Measurements from ENCODE around the gene KLHL13.
"Not testable (repeated sequence)": the region's sequence is repeated elsewhere in the genome, so short reads cannot be mapped to it uniquely, and the experiment has no call there.

The KLHL13 gene

DNA sequence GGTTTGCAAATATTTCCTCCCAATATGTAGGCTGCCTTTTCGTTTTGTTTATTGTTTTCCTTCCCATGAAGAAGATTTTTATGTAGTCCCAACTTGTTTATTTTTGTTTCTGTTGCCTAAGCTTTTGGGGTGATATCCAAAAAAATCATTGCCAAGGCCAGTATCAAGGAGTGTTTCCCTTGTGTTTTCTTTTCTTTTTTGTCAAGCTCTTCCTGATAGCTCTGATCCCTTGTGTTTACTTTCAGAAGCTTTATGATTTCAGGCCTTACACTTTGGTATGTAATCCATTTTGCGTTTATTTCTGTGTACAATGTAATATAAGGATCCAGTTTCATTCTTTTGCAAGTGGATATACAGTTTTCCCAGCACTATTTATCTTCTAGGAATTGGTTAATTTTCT, 93.9 kb downstream of the KLHL13 start:
- Histone ChIP-seq H3K27me3 (no peaks in the 10 kb centered on the region), H3K9me3 (no peaks in the 10 kb centered on the region), H3K36me3 (peaks cover 5% of the 10 kb centered on the region), H3K4me3 (ENCODE audit: low read depth, low read length) (no peak overlapping the region), H3K4me1 (no peaks in the 10 kb centered on the region)
- no peak for DNase-seq
- TF ChIP-seq, protein P1, sequence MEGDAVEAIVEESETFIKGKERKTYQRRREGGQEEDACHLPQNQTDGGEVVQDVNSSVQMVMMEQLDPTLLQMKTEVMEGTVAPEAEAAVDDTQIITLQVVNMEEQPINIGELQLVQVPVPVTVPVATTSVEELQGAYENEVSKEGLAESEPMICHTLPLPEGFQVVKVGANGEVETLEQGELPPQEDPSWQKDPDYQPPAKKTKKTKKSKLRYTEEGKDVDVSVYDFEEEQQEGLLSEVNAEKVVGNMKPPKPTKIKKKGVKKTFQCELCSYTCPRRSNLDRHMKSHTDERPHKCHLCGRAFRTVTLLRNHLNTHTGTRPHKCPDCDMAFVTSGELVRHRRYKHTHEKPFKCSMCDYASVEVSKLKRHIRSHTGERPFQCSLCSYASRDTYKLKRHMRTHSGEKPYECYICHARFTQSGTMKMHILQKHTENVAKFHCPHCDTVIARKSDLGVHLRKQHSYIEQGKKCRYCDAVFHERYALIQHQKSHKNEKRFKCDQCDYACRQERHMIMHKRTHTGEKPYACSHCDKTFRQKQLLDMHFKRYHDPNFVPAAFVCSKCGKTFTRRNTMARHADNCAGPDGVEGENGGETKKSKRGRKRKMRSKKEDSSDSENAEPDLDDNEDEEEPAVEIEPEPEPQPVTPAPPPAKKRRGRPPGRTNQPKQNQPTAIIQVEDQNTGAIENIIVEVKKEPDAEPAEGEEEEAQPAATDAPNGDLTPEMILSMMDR (IDR thresholded peaks at IDR 0.05; ENCODE audit: low read depth, low read length), result no peak

GRCh38 chrX:118016422-118016821, 100.2 kb downstream of the KLHL13 start:
- DNase-seq, result no peak
- Histone ChIP-seq H3K27me3 (no peaks in the 10 kb centered on the region), H3K4me1 (no peaks in the 10 kb centered on the region; the same call in 1 of the 2 replicates), H3K4me3 (ENCODE audit: low read depth, low read length) (no peak overlapping the region), H3K9me3 (no peaks in the 10 kb centered on the region), H3K36me3 (no peaks in the 10 kb centered on the region; the same call in 1 of the 2 replicates)
- TF ChIP-seq, protein P1 (IDR thresholded peaks at IDR 0.05; ENCODE audit: low read depth, low read length), result no peak

- H3K27me3 ChIP-seq; H3K9me3 ChIP-seq; DNase-seq; H3K4me1 ChIP-seq; H3K4me3 ChIP-seq (ENCODE audit: low read depth, low read length); H3K36me3 ChIP-seq: not testable (repeated sequence)
These were observed 114.2 kb downstream of the KLHL13 start for GRCh38 chrX:118002417-118002816.

- Histone ChIP-seq H3K4me3 (ENCODE audit: low read depth, low read length) (no peak overlapping the region), H3K9me3 (no peaks in the 10 kb centered on the region), H3K36me3 (peaks cover 3% of the 10 kb centered on the region; the same call in 1 of the 2 replicates), H3K27me3 (no peaks in the 10 kb centered on the region), H3K4me1 (no peaks in the 10 kb centered on the region)
- no peak for DNase-seq
- TF ChIP-seq, protein P1 (IDR thresholded peaks at IDR 0.05; ENCODE audit: low read depth, low read length), result no peak
These were observed 116.1 kb downstream of the KLHL13 start for GRCh38 chrX:118000518-118000917.

GRCh38 chrX:117998171-117998570, 118.4 kb downstream of the KLHL13 start:
- Histone ChIP-seq H3K9me3 (no peaks in the 10 kb centered on the region), H3K4me3 (ENCODE audit: low read depth, low read length) (no peak overlapping the region), H3K27me3 (no peaks in the 10 kb centered on the region), H3K36me3 (peaks cover 3% of the 10 kb centered on the region; the same call in 1 of the 2 replicates), H3K4me1 (no peaks in the 10 kb centered on the region)
- DNase-seq, result no peak
- TF ChIP-seq, protein P1 (IDR thresholded peaks at IDR 0.05; ENCODE audit: low read depth, low read length), result no peak

GRCh38 chrX:117996918-117997480, 119.6 kb downstream of the KLHL13 start:
- Histone ChIP-seq H3K4me1 (no peaks in the 10 kb centered on the region), H3K9me3 (no peaks in the 10 kb centered on the region), H3K27me3 (no peaks in the 10 kb centered on the region), H3K36me3 (peaks cover 2% of the 10 kb centered on the region; the same call in 1 of the 2 replicates), H3K4me3 (ENCODE audit: low read depth, low read length) (no peak overlapping the region)
- TF ChIP-seq, protein P1 (IDR thresholded peaks at IDR 0.05; ENCODE audit: low read depth, low read length), result peak; percentile 76
- DNase-seq, result no peak
